NCI-H82 treated with DMSO at 0.1 percent for 48 hours (cell line): ENCODE results near the gene SHC2.

Experiments
- DNase-seq: peaks from one replicate; lab custom pipeline; 2025; ENCODE audit not compliant: unreplicated experiment; lab: John Stamatoyannopoulos, UW

The SHC2 gene

GRCh38 chr19:460877-461720, at the start of gene SHC2:
TSS of gene SHC2 (minus strand) at chr19:461033. CDS start at chr19:460996, 37 bp downstream.
- DNase-seq, result no peak

GRCh38 chr19:508204-509150, 47.6 kb upstream of the SHC2 start:
- DNase-seq, result no peak

- no peak for DNase-seq
Observed at GRCh38 chr19:507286-508203, 46.7 kb upstream of the SHC2 start, which contains the start of gene TPGS1. TSS of gene TPGS1 (plus strand) at chr19:507497. CDS start at chr19:507507, 10 bp downstream.

GRCh38 chr19:506404-507285, 45.8 kb upstream of the SHC2 start:
- DNase-seq, result peak; percentile 93

- no peak for DNase-seq
Observed at GRCh38 chr19:504616-505015, 43.8 kb upstream of the SHC2 start.

- no peak for DNase-seq
Observed at GRCh38 chr19:501646-502045, 40.8 kb upstream of the SHC2 start.

GRCh38 chr19:498977-499623, 38.3 kb upstream of the SHC2 start:
- no peak for DNase-seq

- no peak for DNase-seq
Observed at GRCh38 chr19:498511-498891, 37.7 kb upstream of the SHC2 start.

GRCh38 chr19:497869-498510, 37.2 kb upstream of the SHC2 start:
- no peak for DNase-seq

GRCh38 chr19:497491-497868, 36.6 kb upstream of the SHC2 start:
- DNase-seq, result no peak

- DNase-seq, result no peak
Observed at GRCh38 chr19:496986-497385, 36.2 kb upstream of the SHC2 start.

GRCh38 chr19:496112-496665, 35.4 kb upstream of the SHC2 start, which contains the start of gene MADCAM1:
TSS of gene MADCAM1 (plus strand) at chr19:496486. CDS start at chr19:496500, 14 bp downstream.
- no peak for DNase-seq

GRCh38 chr19:495402-496111, 34.7 kb upstream of the SHC2 start:
- DNase-seq, result no peak

GRCh38 chr19:495081-495401, 34.2 kb upstream of the SHC2 start:
- no peak for DNase-seq

GRCh38 chr19:494171-495080, 33.6 kb upstream of the SHC2 start:
- no peak for DNase-seq

GRCh38 chr19:493391-494170, 32.7 kb upstream of the SHC2 start:
- DNase-seq, result no peak
